ENCODE measurements around the gene PKNOX2.

PKNOX2 gene

GRCh38 chr11:125341676-125342075, 177.1 kb downstream of the PKNOX2 start:
- Histone ChIP-seq H3K4me3 (ENCODE audit: low read depth in 1 of 2, low read length in 2 of 2) (no peak overlapping the region), H3K9ac (ENCODE audit: low read depth, low read length) (no peak overlapping the region), H3K4me2 (ENCODE audit: insufficient read depth, low read length) (no peak overlapping the region), H3K27ac (ENCODE audit: low read length) (no peak overlapping the region), H4K20me1 (ENCODE audit: insufficient read depth, low read length) (no peaks in the 10 kb centered on the region; the same call in 1 of the 2 replicates), H3K9me3 (ENCODE audit: insufficient read depth, low read length, severe bottlenecking) (no peaks in the 10 kb centered on the region), H3K27me3 (ENCODE audit: insufficient read depth, low read length, poor library complexity) (peaks cover 26% of the 10 kb centered on the region), H3K4me1 (ENCODE audit: insufficient read depth, low read length) (no peaks in the 10 kb centered on the region), H2AFZ (ENCODE audit: low read depth, low read length) (no peak overlapping the region), H3K36me3 (ENCODE audit: insufficient read depth, low read length) (no peaks in the 10 kb centered on the region), H3K79me2 (ENCODE audit: insufficient read depth, low read length) (no peaks in the 10 kb centered on the region)
- no peak for TF ChIP-seq EZH2 (IDR thresholded peaks at IDR 0.05; ENCODE audit: borderline replicate concordance, low read depth, low read length, severe bottlenecking)
- TF ChIP-seq, protein P1, sequence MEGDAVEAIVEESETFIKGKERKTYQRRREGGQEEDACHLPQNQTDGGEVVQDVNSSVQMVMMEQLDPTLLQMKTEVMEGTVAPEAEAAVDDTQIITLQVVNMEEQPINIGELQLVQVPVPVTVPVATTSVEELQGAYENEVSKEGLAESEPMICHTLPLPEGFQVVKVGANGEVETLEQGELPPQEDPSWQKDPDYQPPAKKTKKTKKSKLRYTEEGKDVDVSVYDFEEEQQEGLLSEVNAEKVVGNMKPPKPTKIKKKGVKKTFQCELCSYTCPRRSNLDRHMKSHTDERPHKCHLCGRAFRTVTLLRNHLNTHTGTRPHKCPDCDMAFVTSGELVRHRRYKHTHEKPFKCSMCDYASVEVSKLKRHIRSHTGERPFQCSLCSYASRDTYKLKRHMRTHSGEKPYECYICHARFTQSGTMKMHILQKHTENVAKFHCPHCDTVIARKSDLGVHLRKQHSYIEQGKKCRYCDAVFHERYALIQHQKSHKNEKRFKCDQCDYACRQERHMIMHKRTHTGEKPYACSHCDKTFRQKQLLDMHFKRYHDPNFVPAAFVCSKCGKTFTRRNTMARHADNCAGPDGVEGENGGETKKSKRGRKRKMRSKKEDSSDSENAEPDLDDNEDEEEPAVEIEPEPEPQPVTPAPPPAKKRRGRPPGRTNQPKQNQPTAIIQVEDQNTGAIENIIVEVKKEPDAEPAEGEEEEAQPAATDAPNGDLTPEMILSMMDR (IDR thresholded peaks at IDR 0.05; ENCODE audit: borderline replicate concordance, extremely low read depth, low read length, poor library complexity, severe bottlenecking), result no peak
- no peak for DNase-seq
- ATAC-seq (ENCODE audit: insufficient read depth, low read depth), result no peak

GRCh38 chr11:125342281-125342930, 177.9 kb downstream of the PKNOX2 start:
- TF ChIP-seq, protein P1 (IDR thresholded peaks at IDR 0.05; ENCODE audit: borderline replicate concordance, extremely low read depth, low read length, poor library complexity, severe bottlenecking), result no peak
- TF ChIP-seq EZH2 (IDR thresholded peaks at IDR 0.05; ENCODE audit: borderline replicate concordance, low read depth, low read length, severe bottlenecking), result no peak
- Histone ChIP-seq H2AFZ (ENCODE audit: low read depth, low read length) (no peak overlapping the region), H3K79me2 (ENCODE audit: insufficient read depth, low read length) (no peaks in the 10 kb centered on the region), H3K36me3 (ENCODE audit: insufficient read depth, low read length) (no peaks in the 10 kb centered on the region), H3K27me3 (ENCODE audit: insufficient read depth, low read length, poor library complexity) (peaks cover 26% of the 10 kb centered on the region), H3K4me2 (ENCODE audit: insufficient read depth, low read length) (no peak overlapping the region), H3K9me3 (ENCODE audit: insufficient read depth, low read length, severe bottlenecking) (no peaks in the 10 kb centered on the region), H3K9ac (ENCODE audit: low read depth, low read length) (no peak overlapping the region), H4K20me1 (ENCODE audit: insufficient read depth, low read length) (no peaks in the 10 kb centered on the region; the same call in 1 of the 2 replicates), H3K4me1 (ENCODE audit: insufficient read depth, low read length) (no peaks in the 10 kb centered on the region), H3K27ac (ENCODE audit: low read length) (no peak overlapping the region), H3K4me3 (ENCODE audit: low read depth in 1 of 2, low read length in 2 of 2) (no peak overlapping the region)
- ATAC-seq (ENCODE audit: insufficient read depth, low read depth) (no peak), DNase-seq (no peak)

- no peak for DNase-seq
- TF ChIP-seq EZH2 (IDR thresholded peaks at IDR 0.05; ENCODE audit: borderline replicate concordance, low read depth, low read length, severe bottlenecking), result no peak
- TF ChIP-seq, protein P1 (IDR thresholded peaks at IDR 0.05; ENCODE audit: borderline replicate concordance, extremely low read depth, low read length, poor library complexity, severe bottlenecking), result no peak
- H3K36me3 ChIP-seq (ENCODE audit: insufficient read depth, low read length), result no peaks in the 10 kb centered on the region
Observed at GRCh38 chr11:125343086-125343717, 178.7 kb downstream of the PKNOX2 start.

More at GRCh38 chr11:125343086-125343717, 178.7 kb downstream of the PKNOX2 start:
- Histone ChIP-seq H3K79me2 (ENCODE audit: insufficient read depth, low read length) (no peaks in the 10 kb centered on the region), H3K27ac (ENCODE audit: low read length) (no peak overlapping the region), H3K9me3 (ENCODE audit: insufficient read depth, low read length, severe bottlenecking) (no peaks in the 10 kb centered on the region), H4K20me1 (ENCODE audit: insufficient read depth, low read length) (no peaks in the 10 kb centered on the region; the same call in 1 of the 2 replicates), H3K27me3 (ENCODE audit: insufficient read depth, low read length, poor library complexity) (peaks cover 23% of the 10 kb centered on the region), H2AFZ (ENCODE audit: low read depth, low read length) (no peak overlapping the region), H3K9ac (ENCODE audit: low read depth, low read length) (no peak overlapping the region), H3K4me3 (ENCODE audit: low read depth in 1 of 2, low read length in 2 of 2) (no peak overlapping the region), H3K4me1 (ENCODE audit: insufficient read depth, low read length) (no peaks in the 10 kb centered on the region), H3K4me2 (ENCODE audit: insufficient read depth, low read length) (no peak overlapping the region)
- ATAC-seq (ENCODE audit: insufficient read depth, low read depth), result no peak
